Ascending aorta (tissue), 2 donors: ENCODE data around the gene PREX1. TPM values are rescaled to one million over a fixed set of nuclear protein-coding genes. Genes with fewer than 3 reads are reported as not detected.

Experiments used
- DNase-seq, 2 donors: peaks; one replicate each; pipeline ENCODE4 v3.0.0-alpha.2; 2019; ENCODE audit warnings: low spot score in 2 of 2
- H3K27ac ChIP-seq, 2 donors: fragments of 200-600 bp; sonication (generic); one replicate each; pipeline ENCODE4 v1.5.1; 2016 to 2017; ENCODE audit warnings: mild to moderate bottlenecking in 1 of 2
- H3K27me3 ChIP-seq: fragments of 200-600 bp; sonication (generic); one replicate; pipeline ENCODE4 v1.5.1; 2017
- H3K36me3 ChIP-seq, 2 donors: fragments of 200-600 bp; sonication (generic); one replicate each; pipeline ENCODE4 v1.5.1; 2016
- H3K4me1 ChIP-seq, 2 donors: fragments of 200-600 bp; sonication (generic); one replicate each; pipeline ENCODE4 v1.5.1; 2016 to 2017; ENCODE audit warnings: mild to moderate bottlenecking in 1 of 2
- H3K4me3 ChIP-seq, 2 donors: fragments of 200-600 bp; sonication (generic); one replicate each; pipeline ENCODE4 v1.5.1; 2016 to 2017; ENCODE audit warnings: mild to moderate bottlenecking in 1 of 2
- H3K9me3 ChIP-seq, 2 donors: fragments of 200-600 bp; sonication (generic); one replicate each; pipeline ENCODE4 v1.5.1; 2016
- intact Hi-C: fragments of 100-400 bp; cut with DNase I; formaldehyde crosslinking; loops from one replicate; pipeline ENCODE4 v1.15.1; 2023
- total RNA-seq: library from RNA; depleted of rRNA; stranded (reverse); fragments of >200 nt; gene quantifications from one replicate; pipeline ENCODE4 v1.1.0, GENCODE V29; 2016
- TF ChIP-seq, protein P1 (sequence below), 3 experiments: fragments of 200-600 bp in 2 of 3; fragments of 450-650 bp in 1 of 3; sonication (generic) in 2 of 3; IDR thresholded peaks; one replicate each; pipeline ENCODE4 v1.5.1; 2016 to 2019; ENCODE audit warnings: antibody characterized with exemption in 3 of 3, mild to moderate bottlenecking in 1 of 3, moderate library complexity in 1 of 3

The PREX1 gene
- total RNA-seq, 1 donor from 2014 or later, result 75.4 TPM

DNA sequence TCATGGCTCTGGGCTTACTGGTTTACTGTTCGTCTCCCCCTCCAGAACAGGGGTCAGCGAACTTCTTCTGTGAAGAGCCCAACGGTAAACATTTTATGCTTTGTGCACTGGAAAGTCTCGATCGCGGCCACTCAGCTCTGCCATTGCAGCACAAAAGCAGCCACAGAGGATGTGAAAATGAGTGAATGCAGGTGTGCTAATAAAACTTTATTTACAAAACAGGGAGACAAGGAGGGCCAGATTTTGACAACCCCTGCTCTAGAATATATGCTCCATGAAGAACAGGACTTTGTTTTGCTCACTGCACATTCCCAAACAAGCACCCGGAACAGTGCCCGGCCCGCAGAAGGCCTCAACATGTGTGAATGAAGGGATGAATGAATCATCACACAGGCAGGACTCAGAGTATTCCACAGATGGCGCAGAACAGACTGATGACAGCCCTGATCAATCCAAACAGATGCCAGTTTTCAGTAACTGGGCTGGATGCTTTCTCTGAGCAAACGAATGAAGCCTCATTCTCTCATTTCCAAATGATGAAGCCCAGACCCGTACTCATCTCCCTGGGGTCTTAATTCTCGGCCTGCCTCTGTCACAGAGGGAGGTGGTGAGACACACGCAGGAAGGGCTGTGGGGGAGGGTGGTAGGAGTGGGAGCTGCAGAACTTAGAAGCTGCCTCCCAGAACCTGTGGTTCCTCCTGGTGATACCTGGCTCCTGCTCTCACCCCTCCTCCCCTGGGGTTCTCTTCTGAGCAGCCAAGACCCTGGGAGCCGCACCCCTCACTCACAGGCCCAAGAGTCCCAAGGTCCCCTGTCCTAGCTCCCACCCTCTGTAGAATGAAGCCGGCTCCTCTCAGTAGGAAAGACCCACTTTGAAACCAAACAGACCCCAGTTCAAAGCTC lies 196.4 kb downstream of the PREX1 start:
- DNase-seq, result no peak
- intact Hi-C loops, result no loop called here
- Histone ChIP-seq H3K4me1 (peaks cover 0 to 3% of the 10 kb centered on the region in 2 donors), H3K9me3 (no peaks in the 10 kb centered on the region), H3K27ac (no peak overlapping the region), H3K27me3 (no peaks in the 10 kb centered on the region), H3K36me3 (peaks cover 83 to 92% of the 10 kb centered on the region in 2 donors), H3K4me3 (no peak overlapping the region)
- TF ChIP-seq, protein P1, sequence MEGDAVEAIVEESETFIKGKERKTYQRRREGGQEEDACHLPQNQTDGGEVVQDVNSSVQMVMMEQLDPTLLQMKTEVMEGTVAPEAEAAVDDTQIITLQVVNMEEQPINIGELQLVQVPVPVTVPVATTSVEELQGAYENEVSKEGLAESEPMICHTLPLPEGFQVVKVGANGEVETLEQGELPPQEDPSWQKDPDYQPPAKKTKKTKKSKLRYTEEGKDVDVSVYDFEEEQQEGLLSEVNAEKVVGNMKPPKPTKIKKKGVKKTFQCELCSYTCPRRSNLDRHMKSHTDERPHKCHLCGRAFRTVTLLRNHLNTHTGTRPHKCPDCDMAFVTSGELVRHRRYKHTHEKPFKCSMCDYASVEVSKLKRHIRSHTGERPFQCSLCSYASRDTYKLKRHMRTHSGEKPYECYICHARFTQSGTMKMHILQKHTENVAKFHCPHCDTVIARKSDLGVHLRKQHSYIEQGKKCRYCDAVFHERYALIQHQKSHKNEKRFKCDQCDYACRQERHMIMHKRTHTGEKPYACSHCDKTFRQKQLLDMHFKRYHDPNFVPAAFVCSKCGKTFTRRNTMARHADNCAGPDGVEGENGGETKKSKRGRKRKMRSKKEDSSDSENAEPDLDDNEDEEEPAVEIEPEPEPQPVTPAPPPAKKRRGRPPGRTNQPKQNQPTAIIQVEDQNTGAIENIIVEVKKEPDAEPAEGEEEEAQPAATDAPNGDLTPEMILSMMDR (IDR thresholded peaks at IDR 0.05), result no peak

DNA sequence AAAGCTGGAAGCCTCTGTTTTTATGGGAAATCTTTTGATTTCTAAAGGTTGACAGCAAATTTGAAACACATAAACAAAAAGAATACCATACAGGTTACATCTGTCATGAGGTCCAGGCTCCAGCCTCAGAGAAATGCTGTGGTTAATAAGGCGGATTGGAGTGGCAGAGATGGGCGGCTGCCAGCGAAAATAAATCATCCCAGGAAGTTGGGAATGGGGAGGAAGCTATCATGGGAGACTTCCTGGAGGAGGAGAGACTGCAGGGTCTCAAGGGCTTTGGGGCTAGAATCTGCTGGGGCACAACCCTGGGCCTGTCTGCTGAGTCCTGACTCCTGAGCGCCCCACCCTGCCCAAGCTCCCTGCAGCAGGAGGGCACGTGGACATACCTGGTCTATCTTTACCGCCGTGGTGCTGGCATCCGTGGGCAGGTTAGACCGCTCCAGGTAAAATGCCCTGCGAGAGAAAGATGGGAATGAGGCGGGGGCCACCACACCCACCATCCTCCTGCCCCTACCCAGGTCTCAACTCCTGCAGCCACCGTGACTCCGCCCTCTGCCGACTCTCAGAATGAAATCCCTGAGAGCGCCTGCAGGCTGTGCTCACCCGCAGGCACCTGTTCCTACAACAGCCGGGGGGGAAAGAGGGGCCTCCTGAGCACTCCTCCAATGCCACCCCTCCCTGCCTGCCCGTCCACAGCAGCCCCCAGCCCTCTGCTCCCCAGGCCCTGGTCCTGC lies 197.3 kb downstream of the PREX1 start:
- Histone ChIP-seq H3K4me3 (no peak overlapping the region), H3K27me3 (no peaks in the 10 kb centered on the region), H3K27ac (no peak overlapping the region), H3K9me3 (no peaks in the 10 kb centered on the region), H3K36me3 (peaks cover 85 to 92% of the 10 kb centered on the region in 2 donors), H3K4me1 (peaks cover 0 to 3% of the 10 kb centered on the region in 2 donors)
- TF ChIP-seq, protein P1 (IDR thresholded peaks at IDR 0.05), result no peak
- DNase-seq, result no peak
- intact Hi-C loops, result no loop called here

DNA sequence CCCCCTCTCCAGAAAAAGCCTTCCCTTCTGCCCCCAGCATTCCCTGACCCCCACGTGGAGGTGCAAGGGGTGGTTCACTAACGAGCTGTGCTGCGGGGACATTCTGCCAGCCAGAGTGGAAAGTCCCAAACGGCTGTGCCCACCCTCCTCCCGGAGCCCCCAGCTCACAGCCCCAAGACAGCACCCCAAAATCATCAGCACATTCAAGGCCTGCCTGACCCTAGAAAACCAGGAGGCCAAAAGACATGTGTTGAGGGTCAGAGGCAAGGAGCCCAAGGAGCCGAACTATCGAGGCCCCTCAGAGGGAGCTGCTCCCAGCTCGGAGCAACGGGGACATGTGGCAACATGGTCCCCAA lies 197.9 kb downstream of the PREX1 start:
- TF ChIP-seq, protein P1 (IDR thresholded peaks at IDR 0.05), result no peak
- intact Hi-C loops, result no loop called here
- no peak overlapping the region for H3K4me3 ChIP-seq
- no peaks in the 10 kb centered on the region for H3K27me3 ChIP-seq
- H3K4me1 ChIP-seq, result peaks cover 0 to 3% of the 10 kb centered on the region in 2 donors
- no peak overlapping the region for H3K27ac ChIP-seq
- H3K9me3 ChIP-seq, result no peaks in the 10 kb centered on the region
- H3K36me3 ChIP-seq, result peaks cover 89 to 94% of the 10 kb centered on the region in 2 donors
- no peak for DNase-seq

DNA sequence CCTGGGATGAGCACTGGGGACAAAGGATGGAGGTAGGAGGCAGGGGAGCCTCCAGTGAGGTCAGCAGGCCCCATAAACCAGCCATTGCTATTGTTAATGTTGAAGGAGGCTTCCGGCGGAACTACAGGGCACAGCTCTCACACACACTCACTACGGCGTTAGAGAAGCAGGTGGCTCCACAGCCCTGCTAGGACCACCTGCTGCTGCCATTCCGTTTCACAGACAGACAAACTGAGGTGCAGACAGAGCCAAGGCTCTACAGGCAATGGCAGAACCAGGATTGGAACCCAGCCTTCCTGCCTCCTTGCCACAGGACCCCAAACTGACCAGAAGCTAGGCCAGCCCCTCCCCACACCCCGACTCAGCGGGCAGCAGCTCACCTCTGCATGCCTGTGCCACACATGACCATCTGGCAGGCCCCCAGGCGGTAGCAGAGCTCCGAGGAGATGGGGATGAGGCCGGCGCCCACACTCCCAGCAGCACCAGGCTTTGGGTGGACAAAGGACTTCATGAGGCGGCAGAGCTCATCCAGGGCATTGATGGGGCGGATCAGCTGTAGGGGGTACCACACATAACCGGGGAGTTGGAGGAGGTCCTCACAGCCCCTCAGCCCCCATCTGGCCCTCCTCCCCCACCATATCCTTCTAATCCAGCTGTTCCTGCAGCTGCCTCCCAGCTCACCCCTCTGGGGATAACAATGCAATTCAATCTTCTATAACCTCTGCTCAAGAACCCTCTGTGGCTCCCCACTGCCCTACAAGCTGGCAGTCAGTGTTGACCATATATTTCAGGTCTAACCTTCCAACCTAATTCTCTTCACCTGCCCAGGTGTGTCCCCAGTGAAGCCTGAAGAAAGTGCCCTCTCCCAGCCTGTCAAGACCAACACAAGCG lies 198.5 kb downstream of the PREX1 start:
- intact Hi-C loops, result no loop called here
- Histone ChIP-seq H3K27me3 (no peaks in the 10 kb centered on the region), H3K4me1 (peaks cover 0 to 3% of the 10 kb centered on the region in 2 donors), H3K4me3 (no peak overlapping the region), H3K9me3 (no peaks in the 10 kb centered on the region), H3K27ac (no peak overlapping the region), H3K36me3 (peaks cover 89 to 95% of the 10 kb centered on the region in 2 donors)
- TF ChIP-seq, protein P1 (IDR thresholded peaks at IDR 0.05), result no peak
- DNase-seq, result no peak

DNA sequence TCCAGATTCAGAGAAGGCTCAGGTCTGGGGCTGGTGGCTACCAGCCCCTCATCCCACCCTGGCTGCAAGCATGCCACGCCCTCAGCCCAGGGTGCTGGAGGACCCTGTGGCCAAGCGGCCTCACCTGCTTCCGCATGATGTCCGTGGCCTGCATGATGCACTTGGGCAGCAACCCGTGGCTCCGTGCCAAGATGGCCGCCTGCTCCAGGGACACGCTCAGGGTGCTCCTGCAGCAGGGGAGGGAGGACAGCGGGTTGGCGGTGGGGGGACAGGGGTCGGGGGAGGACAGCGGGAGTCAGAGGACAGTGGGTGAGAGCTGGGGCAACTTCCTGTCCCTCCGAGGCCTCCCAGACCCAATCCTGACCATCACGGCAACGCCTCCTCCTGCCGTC lies 200.1 kb downstream of the PREX1 start:
- H3K36me3 ChIP-seq, result peaks cover 77 to 95% of the 10 kb centered on the region in 2 donors
- no peak overlapping the region for H3K27ac ChIP-seq
- intact Hi-C loops, result no loop called here

More for the DNA sequence above, 200.1 kb downstream of the PREX1 start:
- TF ChIP-seq, protein P1 (IDR thresholded peaks at IDR 0.05), result no peak
- H3K9me3 ChIP-seq, result no peaks in the 10 kb centered on the region
- H3K4me3 ChIP-seq, result no peak overlapping the region
- H3K27me3 ChIP-seq, result no peaks in the 10 kb centered on the region
- peaks cover 0 to 3% of the 10 kb centered on the region in 2 donors for H3K4me1 ChIP-seq
- no peak for DNase-seq
